Activated CD8-positive, alpha-beta memory T cell treated with anti-CD3 and anti-CD28 coated beads, Interleukin-2, amount 50 U/mL, for 48 hours (primary cell): ENCODE data around the gene DOK5.

Experiments used
- DNase-seq: peaks from one replicate; pipeline ENCODE4 v3.0.0-alpha.2; 2020

DOK5 gene

DNA sequence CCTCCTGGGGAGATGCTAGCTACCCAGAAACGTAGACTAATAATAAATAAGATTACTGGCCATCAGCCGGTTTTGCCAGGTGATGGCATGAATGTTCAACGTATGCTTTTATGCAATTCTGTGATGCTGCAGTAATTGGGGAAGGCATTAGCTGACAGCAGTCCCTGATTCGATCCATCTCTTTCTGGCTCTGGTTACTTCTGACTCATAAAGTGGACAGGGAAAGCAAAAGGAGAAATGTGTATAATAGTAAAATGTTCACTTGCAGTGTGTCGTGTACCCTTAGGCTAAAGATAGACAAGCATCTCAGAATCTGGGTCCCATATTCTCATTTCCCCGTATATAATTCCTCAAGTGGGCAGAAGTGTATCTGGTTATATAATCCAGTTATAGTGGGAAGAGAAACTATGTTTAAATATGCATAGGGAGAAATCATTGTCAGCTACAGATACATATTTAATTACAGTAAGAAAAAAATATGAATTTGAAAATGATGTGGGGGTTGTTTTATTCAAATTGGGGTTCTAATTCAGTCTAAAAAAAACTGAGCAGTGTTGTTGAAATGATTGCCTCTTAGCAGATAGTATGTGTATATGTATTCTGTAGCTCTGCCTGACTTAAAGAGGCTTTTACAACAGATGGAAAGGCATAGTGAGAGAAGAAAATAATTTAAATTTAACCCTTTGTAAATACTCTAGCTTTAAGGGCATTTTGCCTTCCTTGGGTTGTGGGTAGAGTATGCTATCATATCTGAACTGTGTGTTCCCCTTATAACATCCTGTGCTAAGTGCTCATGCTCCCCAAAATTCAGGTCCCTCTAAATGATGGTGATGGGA, 40.6 kb downstream of the DOK5 start:
- DNase-seq = no peak

GRCh38 chr20:54517241-54517975, 42.0 kb downstream of the DOK5 start:
- no peak for DNase-seq

DNA sequence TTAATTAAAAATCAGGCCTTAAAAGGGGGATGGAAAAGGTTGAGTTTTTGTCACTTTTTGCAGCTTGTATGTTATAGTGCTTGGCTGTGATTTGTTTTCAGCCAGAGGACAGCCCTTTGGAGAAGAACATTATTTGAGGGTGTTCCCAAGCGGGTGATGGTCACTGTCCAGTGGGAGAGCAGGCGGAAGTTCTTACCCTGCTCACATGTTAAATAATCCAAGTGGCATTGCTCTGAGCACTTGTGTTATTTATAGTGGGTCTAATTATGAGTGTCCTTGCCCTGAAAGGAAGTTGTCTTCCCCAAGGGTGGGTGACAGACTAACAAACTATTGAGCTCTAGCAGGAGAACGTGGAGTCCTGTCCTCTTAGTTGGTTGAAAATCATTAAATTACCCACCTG, 49.5 kb downstream of the DOK5 start:
- DNase-seq = no peak

GRCh38 chr20:54525916-54526590, 50.7 kb downstream of the DOK5 start:
- DNase-seq = no peak

- no peak for DNase-seq
Measured at GRCh38 chr20:54526801-54527200, 51.4 kb downstream of the DOK5 start.

GRCh38 chr20:54532573-54532972, 57.2 kb downstream of the DOK5 start:
- DNase-seq = no peak

DNA sequence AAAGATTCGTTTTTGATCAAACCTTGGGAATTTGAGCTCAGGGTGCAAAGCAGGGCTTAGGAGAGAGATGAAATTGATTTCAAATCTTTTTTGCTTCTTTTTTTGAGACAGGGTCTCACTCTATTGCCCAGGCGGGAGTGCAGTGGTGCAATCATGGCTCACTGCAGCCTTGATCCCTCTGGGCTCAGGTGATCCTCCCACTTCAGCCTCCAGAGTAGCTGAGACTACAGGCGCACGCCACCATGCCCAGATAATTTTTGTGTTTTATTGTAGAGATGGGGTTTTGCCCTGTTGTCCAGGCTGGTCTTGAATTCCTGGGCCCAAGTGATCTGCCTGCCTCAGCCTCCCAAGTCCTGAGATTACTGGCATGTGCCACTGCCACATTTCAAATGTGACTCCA, 58.7 kb downstream of the DOK5 start:
- DNase-seq = no peak

GRCh38 chr20:54535033-54535432, 59.6 kb downstream of the DOK5 start:
- DNase-seq = no peak

- no peak for DNase-seq
Measured at GRCh38 chr20:54535746-54536145, 60.4 kb downstream of the DOK5 start.

GRCh38 chr20:54539521-54540046, 64.2 kb downstream of the DOK5 start:
- DNase-seq = no peak

DNA sequence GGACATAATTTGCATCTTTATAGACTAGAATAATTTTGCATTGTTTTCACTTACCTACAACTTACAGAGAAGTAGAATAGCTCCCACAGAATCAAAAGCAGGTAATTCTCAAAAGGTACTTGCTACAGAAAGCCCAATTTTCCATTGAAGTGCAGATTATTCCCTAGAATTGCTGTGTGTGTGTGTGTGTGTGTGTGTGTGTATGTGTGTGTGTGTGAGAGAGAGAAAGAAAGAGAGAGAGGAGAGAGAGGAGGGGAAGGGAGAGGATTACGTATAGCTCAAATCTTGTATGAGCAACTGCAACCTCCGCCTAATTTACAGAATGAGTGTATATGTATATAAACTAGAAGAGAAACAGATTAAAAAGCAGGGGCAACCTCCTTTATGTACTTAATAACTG, 68.0 kb downstream of the DOK5 start:
- DNase-seq = no peak

DNA sequence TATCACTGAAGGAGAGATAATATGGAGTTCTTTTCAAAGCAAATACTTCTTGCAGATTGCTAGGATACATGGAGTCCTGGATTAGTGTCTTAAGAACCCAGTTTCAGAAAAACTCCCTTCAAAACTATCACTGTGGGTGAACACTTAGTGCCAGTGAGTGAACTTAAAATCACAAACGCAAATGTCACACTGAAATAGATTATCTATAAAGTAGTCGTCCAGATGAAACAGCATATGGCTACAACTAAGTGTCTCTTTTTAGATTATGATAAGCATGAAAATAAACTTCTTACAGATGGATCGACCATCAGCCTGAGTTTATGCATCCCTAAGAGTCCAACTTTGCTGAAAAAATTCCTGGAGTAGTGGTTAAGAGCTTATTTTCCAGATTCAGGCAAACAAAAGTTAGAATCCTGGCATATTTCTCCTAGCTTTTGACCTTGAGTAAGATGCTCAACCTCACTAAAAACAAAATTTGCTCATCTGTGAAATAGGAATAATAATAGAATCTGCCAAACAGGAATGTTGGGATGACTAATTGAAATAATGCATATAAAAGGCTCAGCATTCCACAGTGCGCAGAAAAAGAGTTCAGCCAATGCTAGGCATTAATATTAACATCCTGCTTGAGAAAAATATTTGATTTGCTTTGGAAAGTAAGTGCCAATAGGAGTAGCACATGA, 70.4 kb downstream of the DOK5 start:
- no peak for DNase-seq

DNA sequence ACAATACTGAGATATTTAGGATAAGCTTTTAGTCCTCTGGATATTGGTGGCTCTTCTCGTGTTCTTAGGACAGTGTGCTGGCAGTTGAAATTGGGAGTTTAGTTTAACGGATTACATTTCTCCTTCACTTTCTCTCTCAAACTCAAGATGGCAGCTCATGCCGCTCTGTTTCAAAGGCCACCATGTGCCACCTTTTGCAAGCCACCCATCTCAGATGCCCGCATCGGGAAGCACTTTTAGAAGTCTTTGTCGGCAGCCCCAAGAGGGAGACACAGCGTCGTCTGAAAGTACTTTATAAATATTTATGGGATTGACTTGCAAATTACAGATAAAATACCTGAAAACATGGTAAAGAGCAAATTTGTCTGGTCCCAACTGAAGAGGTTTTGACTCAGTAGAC, 73.5 kb downstream of the DOK5 start:
- no peak for DNase-seq

DNA sequence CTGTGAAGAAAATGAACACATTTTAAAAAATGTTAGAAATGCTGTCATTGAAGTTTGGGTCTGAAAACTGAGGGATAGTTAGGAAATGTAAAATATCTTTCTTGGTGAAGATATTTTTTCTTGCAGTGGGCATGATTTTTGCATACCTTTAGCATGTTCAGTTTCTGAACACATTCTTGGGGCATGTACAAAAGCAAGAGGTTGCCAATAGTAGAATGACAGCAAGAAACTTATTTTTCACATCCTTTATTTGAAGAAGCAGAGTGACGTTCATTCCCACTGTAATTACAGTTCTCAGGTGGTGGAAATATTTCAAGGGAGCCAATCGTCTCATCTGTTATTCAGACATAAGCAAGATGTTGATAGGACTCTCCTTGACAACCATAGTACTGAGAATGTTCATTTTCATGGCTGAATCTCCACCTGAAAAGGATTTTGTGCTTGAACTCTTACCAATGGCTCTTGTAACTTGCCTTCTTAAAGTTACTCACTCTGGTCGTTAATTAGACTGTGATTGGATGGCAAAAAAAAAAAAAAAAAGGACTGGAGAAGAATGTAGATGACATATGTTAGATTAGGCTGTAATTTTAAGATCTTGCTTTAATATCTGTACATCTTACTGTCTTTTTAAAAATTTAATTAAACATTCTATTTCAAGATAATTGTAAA, 74.4 kb downstream of the DOK5 start:
- DNase-seq = no peak

- no peak for DNase-seq
Measured at GRCh38 chr20:54550776-54551396, 75.5 kb downstream of the DOK5 start.

GRCh38 chr20:54554006-54554405, 78.6 kb downstream of the DOK5 start:
- no peak for DNase-seq

DNA sequence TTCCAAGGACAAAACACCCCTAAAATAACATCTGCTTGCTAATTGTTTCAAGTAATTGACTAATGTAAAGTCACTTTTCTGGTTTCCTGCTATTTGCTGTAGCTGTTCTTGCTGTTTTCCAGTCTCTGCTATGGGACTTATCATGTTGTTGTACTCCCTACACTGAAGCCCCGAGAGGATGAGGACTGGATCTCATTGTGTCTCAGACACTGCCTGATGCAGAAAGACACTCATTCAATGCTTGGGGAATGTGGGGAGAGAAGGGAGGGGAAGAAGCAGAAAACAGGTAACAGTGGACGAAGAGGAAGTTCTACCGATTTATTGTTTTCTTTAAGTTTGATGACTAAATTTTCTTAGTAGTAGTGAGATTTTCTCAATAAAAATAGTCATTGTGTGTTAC, 79.8 kb downstream of the DOK5 start:
- DNase-seq = no peak

GRCh38 chr20:54556406-54556805, 81.0 kb downstream of the DOK5 start:
- no peak for DNase-seq

DNA sequence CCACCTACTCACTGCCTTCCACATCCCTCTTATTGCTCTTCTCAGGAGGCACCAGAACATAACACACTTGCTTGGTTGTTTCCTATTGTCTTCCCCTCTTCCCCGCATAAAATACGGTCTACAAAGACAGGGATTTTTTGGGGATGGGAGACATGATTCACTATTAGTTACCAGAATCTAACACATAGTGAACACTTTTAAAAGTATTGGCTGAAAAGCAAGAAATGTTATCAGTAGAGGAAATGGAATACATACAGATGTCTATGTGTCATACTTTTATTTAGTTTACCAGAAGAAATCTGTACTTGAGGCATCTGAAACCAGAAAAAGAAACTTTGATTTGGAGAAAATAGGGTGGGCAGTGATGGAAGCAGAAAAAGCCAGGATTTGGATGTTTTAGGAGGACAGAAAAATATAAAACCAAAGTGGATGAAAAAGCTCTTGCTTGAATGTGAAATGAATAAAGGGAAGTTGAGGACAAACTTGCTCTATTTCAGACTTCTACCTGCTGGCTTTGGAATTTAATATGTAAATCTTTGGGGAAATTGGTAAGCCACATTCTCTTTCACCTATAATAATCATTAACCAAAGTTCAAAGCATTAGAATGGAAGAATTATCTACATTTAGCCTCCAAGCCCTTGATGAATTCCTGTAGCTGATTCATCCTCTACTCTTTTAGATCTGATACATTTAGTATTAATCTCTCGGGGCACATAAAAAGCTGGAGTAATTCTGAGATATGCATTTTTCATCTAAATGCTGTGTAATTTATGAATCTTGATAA, 82.6 kb downstream of the DOK5 start:
- no peak for DNase-seq

GRCh38 chr20:54559890-54560289, 84.5 kb downstream of the DOK5 start:
- DNase-seq = no peak

- DNase-seq = no peak
Measured at GRCh38 chr20:54560357-54560756, 85.0 kb downstream of the DOK5 start.
